IMR-90 (cell line): Measurements from ENCODE around the gene MB21D2. TPM values are rescaled to one million over a fixed set of nuclear protein-coding genes. Genes with fewer than 3 reads are reported as not detected.
A peak's percentile ranks its signal among the peaks of the same experiment; 100 is the strongest.

ENCODE experiments used
- ATAC-seq: fragments of 200-7000 bp; cut with Tn5 transposase; 2 replicates; pipeline ENCODE4 v1.9.1; 2020; ENCODE audit warnings: low read depth, mild to moderate bottlenecking, moderate library complexity
- BruUV-seq: library from RNA; stranded (reverse); fragments of 400-500 nt; replicated peaks from 2 replicates; lab custom pipeline; 2021; lab: Mats Ljungman, UMichigan
- CTCF ChIA-PET: fragments of 300-600 bp; formaldehyde crosslinking; extraction: SDS; loops from one replicate; lab custom pipeline; 2021; ENCODE audit warnings: antibody characterized with exemption; lab: Yijun Ruan, JAX
- POLR2A ChIA-PET: fragments of 300-600 bp; sonication (Branson Sonifier 250); formaldehyde crosslinking; loops from one replicate; lab custom pipeline; 2022; ENCODE audit warnings: antibody characterized with exemption; ENCODE audit not compliant: unreplicated experiment; lab: Charles Lee
- DNase-seq: peaks from one replicate; pipeline ENCODE4 v3.0.0; 2013
- H2AFZ ChIP-seq: replicated peaks from 2 replicates; pipeline ENCODE3; 2013; ENCODE audit warnings: low read length, mild to moderate bottlenecking; ENCODE audit not compliant: poor library complexity
- H2AK5ac ChIP-seq: 2 replicates; pipeline ENCODE4 v1.6.1; 2013; ENCODE audit warnings: low read depth, low read length, inconsistent platforms
- H2AK9ac ChIP-seq: replicated peaks from 2 replicates; pipeline ENCODE3; 2013; ENCODE audit warnings: mild to moderate bottlenecking, low read depth, low read length, moderate library complexity; ENCODE audit not compliant: poor library complexity
- H2BK120ac ChIP-seq: 2 replicates; pipeline ENCODE4 v1.6.1; 2013; ENCODE audit warnings: low read depth, low read length, inconsistent platforms
- H2BK15ac ChIP-seq: 3 replicates; pipeline ENCODE4 v1.6.1; 2013; ENCODE audit warnings: low read depth, low read length, inconsistent platforms
- H2BK20ac ChIP-seq: 2 replicates; pipeline ENCODE4 v1.6.1; 2013; ENCODE audit warnings: low read depth, mild to moderate bottlenecking, inconsistent platforms, low read length, moderate library complexity
- H2BK5ac ChIP-seq: 2 replicates; pipeline ENCODE4 v1.6.1; 2013; ENCODE audit warnings: mild to moderate bottlenecking, low read depth, low read length, inconsistent platforms; ENCODE audit not compliant: poor library complexity, severe bottlenecking
- H3K14ac ChIP-seq: replicated peaks from 2 replicates; pipeline ENCODE4 v1.6.1; 2013; ENCODE audit warnings: low read depth, low read length, inconsistent platforms
- H3K18ac ChIP-seq: 2 replicates; pipeline ENCODE4 v1.6.1; 2013; ENCODE audit warnings: low read depth, low read length, control low read depth
- H3K23ac ChIP-seq: 2 replicates; pipeline ENCODE4 v1.6.1; 2013; ENCODE audit warnings: low read depth, low read length, inconsistent platforms
- H3K27ac ChIP-seq: 2 replicates; pipeline ENCODE4 v1.5.1; 2013; ENCODE audit warnings: mild to moderate bottlenecking, control low read depth, low read length; ENCODE audit not compliant: insufficient read depth
- H3K27me3 ChIP-seq: 2 replicates; pipeline ENCODE4 v1.6.1; 2013; ENCODE audit warnings: low read length; ENCODE audit not compliant: control insufficient read depth, insufficient read depth
- H3K36me3 ChIP-seq: 2 replicates; pipeline ENCODE4 v1.6.1; 2013; ENCODE audit warnings: low read length, mixed read lengths; ENCODE audit not compliant: control insufficient read depth, insufficient read depth
- H3K4ac ChIP-seq: 2 replicates; pipeline ENCODE4 v1.6.1; 2013; ENCODE audit warnings: low read depth, low read length, inconsistent platforms
- H3K4me1 ChIP-seq: 2 replicates; pipeline ENCODE4 v1.6.1; 2013; ENCODE audit warnings: low read length, mixed read lengths; ENCODE audit not compliant: control insufficient read depth, insufficient read depth
- H3K4me2 ChIP-seq: 2 replicates; pipeline ENCODE4 v1.6.1; 2013; ENCODE audit warnings: low read depth, mild to moderate bottlenecking, control low read depth, low read length, moderate library complexity
- H3K4me3 ChIP-seq: 2 replicates; pipeline ENCODE4 v1.5.1; 2013; ENCODE audit warnings: low read depth, mild to moderate bottlenecking, control low read depth, low read length, moderate library complexity; ENCODE audit not compliant: insufficient read depth
- H3K56ac ChIP-seq: 2 replicates; pipeline ENCODE4 v1.6.1; 2013; ENCODE audit warnings: low read length, inconsistent platforms; ENCODE audit not compliant: insufficient read depth; ENCODE audit errors: extremely low read depth
- H3K79me1 ChIP-seq, 2 experiments: 2 replicates each; pipeline ENCODE4 v1.6.1; 2013; ENCODE audit warnings: low read length in 2 of 2, inconsistent platforms in 1 of 2, low read depth in 1 of 2
- H3K9ac ChIP-seq: 2 replicates; pipeline ENCODE4 v1.6.1; 2013; ENCODE audit warnings: low read depth, low read length, control low read depth
- H3K9me1 ChIP-seq: 2 replicates; pipeline ENCODE4 v1.6.1; 2013; ENCODE audit warnings: low read length, inconsistent platforms; ENCODE audit not compliant: insufficient read depth
- H3K9me3 ChIP-seq: 2 replicates; pipeline ENCODE4 v1.6.1; 2013; ENCODE audit warnings: low read length; ENCODE audit not compliant: control insufficient read depth, insufficient read depth
- H4K20me1 ChIP-seq: 2 replicates; pipeline ENCODE4 v1.6.1; 2013; ENCODE audit warnings: low read length, inconsistent platforms; ENCODE audit not compliant: insufficient read depth
- H4K5ac ChIP-seq: 2 replicates; pipeline ENCODE4 v1.6.1; 2013; ENCODE audit warnings: mild to moderate bottlenecking, low read depth, low read length, control low read depth
- H4K8ac ChIP-seq, 2 experiments: 2 replicates each; pipeline ENCODE4 v1.6.1; 2013; ENCODE audit warnings: low read depth in 2 of 2, low read length in 2 of 2, control low read depth in 1 of 2, inconsistent platforms in 1 of 2
- H4K91ac ChIP-seq: 2 replicates; pipeline ENCODE4 v1.6.1; 2013; ENCODE audit warnings: low read depth, low read length, inconsistent platforms; ENCODE audit not compliant: insufficient read depth
- BHLHE40 ChIP-seq: fragments of 150-350 bp; IDR thresholded peaks from 2 replicates; pipeline ENCODE4 v1.6.1; 2016; ENCODE audit warnings: mild to moderate bottlenecking, low read depth, low read length
- CTCF ChIP-seq: conservative IDR thresholded peaks from 2 replicates; pipeline ENCODE4 v1.5.1; 2012; ENCODE audit warnings: mild to moderate bottlenecking, low read depth, low read length, improper control_type of control experiment
- ELK1 ChIP-seq: fragments of 150-350 bp; IDR thresholded peaks from 2 replicates; pipeline ENCODE4 v1.6.1; 2016; ENCODE audit warnings: low read depth, mild to moderate bottlenecking, low read length, moderate library complexity, borderline replicate concordance
- USF2 ChIP-seq: fragments of 150-350 bp; IDR thresholded peaks from 2 replicates; pipeline ENCODE4 v1.6.1; 2017; ENCODE audit warnings: mild to moderate bottlenecking, antibody characterized with exemption, low read length, low read depth
- WGBS, 2 experiments: methylation state at CpG; one replicate each; pipeline versions ENCODE4 v1.1.5 to v1.1.7; 2013; ENCODE audit warnings: missing lambda C conversion rate in 2 of 2; ENCODE audit not compliant: insufficient read length in 1 of 2; ENCODE audit errors: extremely low coverage in 2 of 2; 5-methylcytosine and 5-hydroxymethylcytosine counted together
- dilution Hi-C: fragments of 300-500 bp; cut with HindIII; formaldehyde crosslinking; loops from one replicate; pipeline ENCODE4 v1.14.3; 2018; ENCODE audit warnings: low sequenced_read_pairs; ENCODE audit not compliant: unreplicated experiment
- in situ Hi-C: fragments of 300-500 bp; cut with MboI; formaldehyde crosslinking; loops from 3 replicates; pipeline ENCODE4 v1.14.3; 2019; ENCODE audit warnings: low sequenced_read_pairs, inconsistent platforms, mixed read lengths
- intact Hi-C: fragments of 100-400 bp; cut with micrococcal nuclease; formaldehyde crosslinking; loops from 2 replicates; pipeline ENCODE4 v1.10.0; 2022
- polyA plus RNA-seq, 3 experiments: library from polyadenylated mRNA; depleted of rRNA; stranded (reverse); fragments of >200 nt; gene quantifications; 2 replicates each; pipeline ENCODE4 v1.2.3, GENCODE V29; 2012; ENCODE audit warnings: low replicate concordance in 1 of 3
- total RNA-seq: library from RNA; depleted of rRNA; stranded (reverse); fragments of >200 nt; gene quantifications from 2 replicates; pipeline ENCODE4 v1.2.3, GENCODE V29; 2012

The MB21D2 gene
- total and polyA plus RNA-seq, 2 of the 4 experiments (the other 2 are of a cell fraction) = 13.6 to 44.8 TPM

GRCh38 chr3:192914848-192915247 lies 2.8 kb downstream of the MB21D2 start:
- Histone ChIP-seq H3K4ac (no peak overlapping the region; the same call in 1 of the 2 replicates), H3K4me1 (peaks cover 5% of the 10 kb centered on the region), H4K20me1 (peaks cover 24% of the 10 kb centered on the region; the same call in 1 of the 2 replicates), H2AK5ac (no peak overlapping the region), H3K4me2 (no peak overlapping the region), H3K9ac (no peak overlapping the region), H4K8ac (no peak overlapping the region), H3K14ac (no peak overlapping the region), H2BK5ac (no peak overlapping the region), H3K18ac (no peak overlapping the region), H3K9me1 (no peaks in the 10 kb centered on the region; the same call in 1 of the 2 replicates), H3K79me1 (peaks cover 0 to 34% of the 10 kb centered on the region in 2 experiments; a peak in 3 of 4 replicates), H3K27ac (no peak overlapping the region), H3K4me3 (no peak overlapping the region), H3K36me3 (no peaks in the 10 kb centered on the region), H2BK120ac (no peak overlapping the region), H4K5ac (no peak overlapping the region), H2BK15ac (no peak overlapping the region), H3K56ac (no peak overlapping the region), H3K27me3 (no peaks in the 10 kb centered on the region), H2AK9ac (no peak overlapping the region), H2BK20ac (no peak overlapping the region), H3K23ac (peak overlapping the region; percentile 60; the same call in 1 of the 2 replicates), H4K91ac (no peak overlapping the region), H3K9me3 (no peaks in the 10 kb centered on the region), H2AFZ (no peak overlapping the region)
- no CpG with 5 or more reads among the region's 2 CpGs for WGBS, 2 experiments
- TF ChIP-seq USF2 (no peak), CTCF (no peak), BHLHE40 (no peak), ELK1 (no peak)
- in situ Hi-C loops (loop anchor here (5.0 kb wide), 1 partner anchor 98 kb away; no protein-coding TSS in a partner anchor), dilution Hi-C loops (no loop called here), intact Hi-C loops (loop anchor here (5.0 kb wide), 1 partner anchor 657 kb away; no protein-coding TSS in a partner anchor)
- BruUV-seq = no TSS peak
- ATAC-seq (no peak), DNase-seq (no peak)
- POLR2A ChIA-PET = interaction anchor here (0.5 kb wide), 1 partner anchor 102 kb away, joined by 6 read pairs; no protein-coding TSS in a partner anchor
- CTCF ChIA-PET = interaction anchor here (0.6 to 5.3 kb wide), 10 partner anchors 13 to 125 kb away, joined by 3 to 27 read pairs (median 4); no protein-coding TSS in a partner anchor
